Glutamatergic neuron (in vitro differentiated cells): ENCODE measurements around the gene ATP1A2. TPM values are rescaled to one million over a fixed set of nuclear protein-coding genes. Genes with fewer than 3 reads are reported as not detected.

Source experiments
- DNase-seq: peaks from one replicate; pipeline ENCODE4 v3.0.0; 2022
- H3K27ac Mint-ChIP-seq: one replicate; pipeline ENCODE4 v1.8.0; 2020; ENCODE audit warnings: mild to moderate bottlenecking, mixed read lengths, inconsistent platforms; ENCODE audit not compliant: unreplicated experiment
- H3K27me3 Mint-ChIP-seq: one replicate; pipeline ENCODE4 v1.8.0; 2020; ENCODE audit warnings: mild to moderate bottlenecking, moderate library complexity, mixed read lengths, inconsistent platforms; ENCODE audit not compliant: unreplicated experiment
- H3K36me3 Mint-ChIP-seq: one replicate; pipeline ENCODE4 v1.8.0; 2020; ENCODE audit warnings: mild to moderate bottlenecking, mixed read lengths, inconsistent platforms; ENCODE audit not compliant: unreplicated experiment
- H3K4me1 Mint-ChIP-seq: one replicate; pipeline ENCODE4 v1.8.0; 2020; ENCODE audit warnings: mild to moderate bottlenecking, low read depth, mixed read lengths, inconsistent platforms; ENCODE audit not compliant: unreplicated experiment
- H3K4me3 Mint-ChIP-seq: one replicate; pipeline ENCODE4 v1.8.0; 2020; ENCODE audit warnings: mild to moderate bottlenecking, mixed read lengths, inconsistent platforms; ENCODE audit not compliant: unreplicated experiment
- H3K9me3 Mint-ChIP-seq: one replicate; pipeline ENCODE4 v1.8.0; 2020; ENCODE audit warnings: mild to moderate bottlenecking, moderate library complexity, mixed read lengths, inconsistent platforms; ENCODE audit not compliant: unreplicated experiment
- total RNA-seq: library from RNA; stranded (reverse); fragmentation: NEBNext Ultra II Directional; extraction: Animal tissue kit (Norgen Biotek cat#: 25700); gene quantifications from one replicate; pipeline ENCODE4 v1.2.1, GENCODE V29; 2021; ENCODE audit not compliant: unreplicated experiment
- TF ChIP-seq, protein P1 (sequence below): fragments of 200-600 bp; sonication (generic); IDR thresholded peaks from one replicate; pipeline ENCODE4 v1.5.0; 2021; ENCODE audit not compliant: partially characterized antibody, unreplicated experiment

The ATP1A2 gene
- total RNA-seq, 1 donor from 2014 or later: not detected

DNA sequence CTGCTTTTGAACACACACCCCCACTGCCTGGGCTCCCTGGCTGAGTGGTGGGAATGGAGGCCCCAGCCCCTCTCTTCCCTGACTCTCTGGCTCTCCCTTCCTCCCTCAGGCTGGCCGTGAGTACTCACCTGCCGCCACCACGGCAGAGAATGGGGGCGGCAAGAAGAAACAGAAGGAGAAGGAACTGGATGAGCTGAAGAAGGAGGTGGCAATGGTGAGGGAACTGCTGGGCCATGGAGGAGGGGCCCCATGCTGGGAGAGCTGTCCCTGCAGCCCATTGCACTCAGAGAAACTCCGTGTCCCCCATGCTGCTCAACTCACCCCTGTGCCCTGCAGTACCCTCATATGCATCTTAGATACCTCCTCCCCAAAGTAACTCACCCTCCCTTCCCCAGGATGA, 5.2 kb downstream of the ATP1A2 start:
- Mint-ChIP-seq H3K36me3 (no peaks in the 10 kb centered on the region), H3K4me1 (no peaks in the 10 kb centered on the region), H3K27ac (no peak overlapping the region), H3K9me3 (peaks cover 1% of the 10 kb centered on the region), H3K4me3 (no peak overlapping the region), H3K27me3 (peaks cover 2% of the 10 kb centered on the region)
- no peak for DNase-seq
- TF ChIP-seq, protein P1, sequence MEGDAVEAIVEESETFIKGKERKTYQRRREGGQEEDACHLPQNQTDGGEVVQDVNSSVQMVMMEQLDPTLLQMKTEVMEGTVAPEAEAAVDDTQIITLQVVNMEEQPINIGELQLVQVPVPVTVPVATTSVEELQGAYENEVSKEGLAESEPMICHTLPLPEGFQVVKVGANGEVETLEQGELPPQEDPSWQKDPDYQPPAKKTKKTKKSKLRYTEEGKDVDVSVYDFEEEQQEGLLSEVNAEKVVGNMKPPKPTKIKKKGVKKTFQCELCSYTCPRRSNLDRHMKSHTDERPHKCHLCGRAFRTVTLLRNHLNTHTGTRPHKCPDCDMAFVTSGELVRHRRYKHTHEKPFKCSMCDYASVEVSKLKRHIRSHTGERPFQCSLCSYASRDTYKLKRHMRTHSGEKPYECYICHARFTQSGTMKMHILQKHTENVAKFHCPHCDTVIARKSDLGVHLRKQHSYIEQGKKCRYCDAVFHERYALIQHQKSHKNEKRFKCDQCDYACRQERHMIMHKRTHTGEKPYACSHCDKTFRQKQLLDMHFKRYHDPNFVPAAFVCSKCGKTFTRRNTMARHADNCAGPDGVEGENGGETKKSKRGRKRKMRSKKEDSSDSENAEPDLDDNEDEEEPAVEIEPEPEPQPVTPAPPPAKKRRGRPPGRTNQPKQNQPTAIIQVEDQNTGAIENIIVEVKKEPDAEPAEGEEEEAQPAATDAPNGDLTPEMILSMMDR: no peak

DNA sequence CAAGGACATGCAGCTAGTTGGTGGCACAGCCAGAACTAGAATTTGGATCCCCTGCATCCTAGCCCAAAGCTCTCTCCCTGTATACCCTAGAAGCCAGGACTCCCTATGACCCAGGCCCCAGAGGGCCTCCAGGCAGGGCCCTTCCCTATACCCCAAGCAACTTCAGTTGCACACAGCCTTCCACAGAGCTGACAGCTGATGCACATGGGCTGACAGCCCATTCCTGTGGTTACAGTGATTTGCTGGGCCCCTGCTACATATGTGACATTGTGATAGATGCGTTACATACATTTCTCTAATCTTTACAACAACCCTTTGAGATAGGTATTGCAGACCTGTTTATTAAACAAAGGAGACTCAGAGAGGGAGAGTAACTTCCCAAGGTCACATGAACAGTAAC, 5.8 kb downstream of the ATP1A2 start:
- Mint-ChIP-seq H3K36me3 (no peaks in the 10 kb centered on the region), H3K27ac (no peak overlapping the region), H3K27me3 (peaks cover 2% of the 10 kb centered on the region), H3K4me1 (no peaks in the 10 kb centered on the region), H3K9me3 (peaks cover 1% of the 10 kb centered on the region), H3K4me3 (no peak overlapping the region)
- no peak for DNase-seq
- TF ChIP-seq, protein P1: no peak

DNA sequence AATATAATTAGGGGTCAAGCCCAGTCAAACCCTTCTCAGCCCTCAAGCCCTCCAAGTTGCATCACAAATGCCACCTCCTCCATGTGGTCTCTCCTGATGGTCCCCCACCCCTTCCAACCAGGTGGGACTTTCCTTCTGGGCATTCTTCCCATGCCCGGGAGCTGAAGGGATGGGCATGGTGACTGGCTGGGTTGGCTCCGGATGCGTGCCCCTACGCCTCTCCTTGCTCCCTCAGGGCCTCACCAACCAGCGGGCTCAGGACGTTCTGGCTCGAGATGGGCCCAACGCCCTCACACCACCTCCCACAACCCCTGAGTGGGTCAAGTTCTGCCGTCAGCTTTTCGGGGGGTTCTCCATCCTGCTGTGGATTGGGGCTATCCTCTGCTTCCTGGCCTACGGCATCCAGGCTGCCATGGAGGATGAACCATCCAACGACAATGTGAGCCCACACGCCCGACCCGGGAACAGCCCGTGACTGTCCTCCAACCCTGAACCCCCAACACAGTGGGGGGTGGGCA, 7.5 kb downstream of the ATP1A2 start:
- H3K9me3 Mint-ChIP-seq: no peaks in the 10 kb centered on the region
- no peaks in the 10 kb centered on the region for H3K27me3 Mint-ChIP-seq
- no peak overlapping the region for H3K4me3 Mint-ChIP-seq
- no peak for DNase-seq
- H3K4me1 Mint-ChIP-seq: no peaks in the 10 kb centered on the region
- no peaks in the 10 kb centered on the region for H3K36me3 Mint-ChIP-seq
- H3K27ac Mint-ChIP-seq: no peak overlapping the region
- TF ChIP-seq, protein P1: no peak

DNA sequence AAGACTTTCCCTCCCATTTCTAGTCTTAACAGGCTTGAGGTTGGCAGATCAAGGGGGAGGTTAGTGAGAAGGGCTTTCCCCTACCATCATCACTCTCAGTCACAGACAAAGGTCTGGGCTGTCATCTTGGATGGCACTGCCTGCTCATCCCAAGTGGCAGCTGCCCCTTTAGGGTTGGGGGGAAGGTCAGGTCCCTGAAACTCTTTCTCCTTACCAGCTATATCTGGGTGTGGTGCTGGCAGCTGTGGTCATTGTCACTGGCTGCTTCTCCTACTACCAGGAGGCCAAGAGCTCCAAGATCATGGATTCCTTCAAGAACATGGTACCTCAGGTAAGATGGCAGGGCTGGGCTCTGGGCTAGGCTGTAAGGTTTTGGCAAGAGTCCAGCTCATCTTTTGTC, 8.2 kb downstream of the ATP1A2 start:
- H3K27ac Mint-ChIP-seq: no peak overlapping the region
- no peaks in the 10 kb centered on the region for H3K9me3 Mint-ChIP-seq
- no peak for DNase-seq
- H3K4me1 Mint-ChIP-seq: no peaks in the 10 kb centered on the region
- no peaks in the 10 kb centered on the region for H3K27me3 Mint-ChIP-seq
- H3K36me3 Mint-ChIP-seq: no peaks in the 10 kb centered on the region
- no peak overlapping the region for H3K4me3 Mint-ChIP-seq
- TF ChIP-seq, protein P1: no peak

DNA sequence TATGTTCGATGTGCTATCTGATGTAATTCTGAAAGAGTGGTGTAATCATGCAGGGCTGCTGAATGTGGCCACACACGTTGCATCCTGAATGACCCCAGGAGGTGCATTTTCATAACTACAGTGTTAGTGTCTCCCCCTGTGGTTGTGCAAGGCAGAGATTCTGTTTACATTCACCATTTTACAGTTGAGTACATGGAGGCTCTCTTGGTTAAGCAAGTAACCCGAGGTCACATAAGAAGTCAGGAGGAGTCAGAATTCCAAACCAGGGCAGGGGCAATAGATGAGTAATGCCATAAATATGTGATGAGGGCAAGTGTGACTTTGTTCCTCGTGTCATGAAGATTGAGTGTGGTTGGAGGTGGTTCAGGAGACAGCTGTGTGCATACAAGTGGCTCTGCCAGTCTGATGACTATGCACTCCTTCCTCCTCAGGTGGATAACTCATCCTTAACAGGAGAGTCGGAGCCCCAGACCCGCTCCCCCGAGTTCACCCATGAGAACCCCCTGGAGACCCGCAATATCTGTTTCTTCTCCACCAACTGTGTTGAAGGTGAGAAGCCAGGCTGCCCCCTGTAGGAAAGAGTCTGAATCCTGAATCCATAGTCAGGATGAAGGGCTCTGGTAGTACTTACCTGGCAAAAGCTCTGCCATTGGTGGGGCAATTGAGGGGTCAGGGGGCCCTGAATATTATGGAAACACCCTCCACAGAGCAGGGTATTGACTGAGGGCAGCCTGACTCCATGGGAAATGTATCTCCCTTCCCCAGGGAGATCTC, 9.3 kb downstream of the ATP1A2 start:
- Mint-ChIP-seq H3K27me3 (no peaks in the 10 kb centered on the region), H3K9me3 (no peaks in the 10 kb centered on the region), H3K4me3 (no peak overlapping the region), H3K27ac (no peak overlapping the region), H3K36me3 (no peaks in the 10 kb centered on the region), H3K4me1 (no peaks in the 10 kb centered on the region)
- DNase-seq: no peak
- TF ChIP-seq, protein P1: no peak
